ENCODE results near the gene ALDH7A1.

ALDH7A1 gene

DNA sequence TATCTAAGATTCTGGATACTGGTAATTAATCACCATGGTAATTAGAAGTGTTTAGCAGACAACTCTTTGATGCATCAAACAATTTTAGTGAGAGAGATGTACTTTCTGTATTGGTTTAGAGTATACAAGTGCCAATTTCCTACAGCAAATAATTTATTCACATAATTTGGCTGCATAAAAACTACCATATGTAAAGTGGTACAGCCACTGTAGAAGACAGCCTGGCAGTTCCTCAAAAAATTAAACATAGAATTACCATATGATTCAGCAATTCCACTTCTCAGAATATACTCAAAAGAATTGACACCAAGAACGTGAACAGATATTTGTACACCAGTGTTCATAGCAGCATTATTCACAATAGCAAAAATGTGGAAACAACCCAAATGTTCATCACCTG is 41.9 kb upstream of the ALDH7A1 start:
- no peaks in the 10 kb centered on the region for H3K27me3 ChIP-seq (replicated peaks; ENCODE audit: insufficient read depth, low read length)
- no peak overlapping the region for H2AFZ ChIP-seq (ENCODE audit: low read length)
- H3K27ac ChIP-seq (ENCODE audit: low read length) = no peak overlapping the region
- no peak overlapping the region for H3K4me3 ChIP-seq (ENCODE audit: low read length)
- H3F3A ChIP-seq (ENCODE audit: insufficient read depth, low read length) = no peaks in the 10 kb centered on the region
- no peaks in the 10 kb centered on the region for H3K9me2 ChIP-seq (replicated peaks; ENCODE audit: insufficient read depth, low read length)
- TF ChIP-seq, protein P1, sequence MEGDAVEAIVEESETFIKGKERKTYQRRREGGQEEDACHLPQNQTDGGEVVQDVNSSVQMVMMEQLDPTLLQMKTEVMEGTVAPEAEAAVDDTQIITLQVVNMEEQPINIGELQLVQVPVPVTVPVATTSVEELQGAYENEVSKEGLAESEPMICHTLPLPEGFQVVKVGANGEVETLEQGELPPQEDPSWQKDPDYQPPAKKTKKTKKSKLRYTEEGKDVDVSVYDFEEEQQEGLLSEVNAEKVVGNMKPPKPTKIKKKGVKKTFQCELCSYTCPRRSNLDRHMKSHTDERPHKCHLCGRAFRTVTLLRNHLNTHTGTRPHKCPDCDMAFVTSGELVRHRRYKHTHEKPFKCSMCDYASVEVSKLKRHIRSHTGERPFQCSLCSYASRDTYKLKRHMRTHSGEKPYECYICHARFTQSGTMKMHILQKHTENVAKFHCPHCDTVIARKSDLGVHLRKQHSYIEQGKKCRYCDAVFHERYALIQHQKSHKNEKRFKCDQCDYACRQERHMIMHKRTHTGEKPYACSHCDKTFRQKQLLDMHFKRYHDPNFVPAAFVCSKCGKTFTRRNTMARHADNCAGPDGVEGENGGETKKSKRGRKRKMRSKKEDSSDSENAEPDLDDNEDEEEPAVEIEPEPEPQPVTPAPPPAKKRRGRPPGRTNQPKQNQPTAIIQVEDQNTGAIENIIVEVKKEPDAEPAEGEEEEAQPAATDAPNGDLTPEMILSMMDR (IDR thresholded peaks at IDR 0.05; ENCODE audit: low read length) = no peak
- no peaks in the 10 kb centered on the region for H3K79me2 ChIP-seq (ENCODE audit: low read length)
- H3K4me1 ChIP-seq (ENCODE audit: low read length) = no peaks in the 10 kb centered on the region
- no peak for DNase-seq
- H3K9me3 ChIP-seq (replicated peaks; ENCODE audit: insufficient read depth, low read length) = no peaks in the 10 kb centered on the region
- no peak overlapping the region for H3K4me2 ChIP-seq (ENCODE audit: low read depth, low read length)
- H4K20me1 ChIP-seq (ENCODE audit: insufficient read depth, low read length) = no peaks in the 10 kb centered on the region
- H3K9ac ChIP-seq (ENCODE audit: low read length) = no peak overlapping the region
- H3K36me3 ChIP-seq (replicated peaks; ENCODE audit: insufficient read depth, low read length) = no peaks in the 10 kb centered on the region

DNA sequence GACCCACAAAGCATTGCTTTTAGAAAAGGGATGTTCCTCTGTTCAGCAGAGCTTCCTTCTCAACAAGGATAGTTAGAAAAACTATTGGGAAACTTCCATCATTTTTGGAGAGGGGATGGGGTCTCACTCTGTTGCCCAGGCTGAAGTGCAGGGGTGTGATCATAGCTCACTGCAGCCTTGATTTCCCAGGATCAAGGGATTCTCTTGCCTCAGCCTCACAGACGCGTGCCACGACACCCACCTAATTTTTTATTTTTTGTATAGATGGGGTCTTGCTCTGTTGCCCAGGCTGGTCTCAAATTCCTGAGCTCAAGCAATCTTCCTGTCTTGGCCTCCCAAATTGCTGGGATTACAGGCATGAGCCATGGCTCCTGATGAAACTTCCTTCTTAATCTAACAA is 40.6 kb upstream of the ALDH7A1 start:
- no peak overlapping the region for H2AFZ ChIP-seq (ENCODE audit: low read length)
- no peaks in the 10 kb centered on the region for H3F3A ChIP-seq (ENCODE audit: insufficient read depth, low read length)
- TF ChIP-seq, protein P1 (IDR thresholded peaks at IDR 0.05; ENCODE audit: low read length) = no peak
- TF ChIP-seq EZH2 (optimal IDR thresholded peaks at IDR 0.05; ENCODE audit: low read depth, low read length) = no peak
- no peak for TF ChIP-seq EZH2phosphoT487 (IDR thresholded peaks at IDR 0.05; ENCODE audit: low read length)
- H3K79me2 ChIP-seq (ENCODE audit: low read length) = no peaks in the 10 kb centered on the region
- no peaks in the 10 kb centered on the region for H4K20me1 ChIP-seq (ENCODE audit: insufficient read depth, low read length)
- DNase-seq = no peak
- H3K9me3 ChIP-seq (replicated peaks; ENCODE audit: insufficient read depth, low read length) = no peaks in the 10 kb centered on the region
- no peak overlapping the region for H3K4me3 ChIP-seq (ENCODE audit: low read length)
- no peak overlapping the region for H3K27ac ChIP-seq (ENCODE audit: low read length)
- H3K4me1 ChIP-seq (ENCODE audit: low read length) = no peaks in the 10 kb centered on the region
- no peak overlapping the region for H3K4me2 ChIP-seq (ENCODE audit: low read depth, low read length)
- H3K36me3 ChIP-seq (replicated peaks; ENCODE audit: insufficient read depth, low read length) = no peaks in the 10 kb centered on the region
- no peaks in the 10 kb centered on the region for H3K27me3 ChIP-seq (replicated peaks; ENCODE audit: insufficient read depth, low read length)
- H3K9me2 ChIP-seq (replicated peaks; ENCODE audit: insufficient read depth, low read length) = no peaks in the 10 kb centered on the region
- no peak overlapping the region for H3K9ac ChIP-seq (ENCODE audit: low read length)

DNA sequence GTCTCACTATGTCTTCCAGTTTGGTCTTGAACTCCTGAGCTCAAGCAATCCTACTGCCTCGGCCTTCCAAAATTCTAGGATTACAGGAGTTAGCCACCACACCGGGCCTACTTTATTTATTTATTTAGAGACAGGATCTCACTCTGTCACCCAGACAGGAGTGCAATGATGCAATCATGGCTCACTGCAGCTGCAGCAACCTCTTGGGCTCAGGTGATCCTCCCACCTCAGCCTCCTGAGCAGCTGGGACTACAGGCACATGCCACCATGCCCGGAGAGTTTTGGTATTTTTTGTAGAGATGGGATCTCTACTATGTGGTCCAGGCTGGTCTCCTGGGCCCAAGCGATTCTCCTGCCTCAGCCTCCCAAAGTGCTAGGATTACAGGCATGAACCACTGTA is 38.5 kb upstream of the ALDH7A1 start:
- no peaks in the 10 kb centered on the region for H3K4me1 ChIP-seq (ENCODE audit: low read length)
- H3K27ac ChIP-seq (ENCODE audit: low read length) = no peak overlapping the region
- no peaks in the 10 kb centered on the region for H3K9me2 ChIP-seq (replicated peaks; ENCODE audit: insufficient read depth, low read length)
- H3K4me2 ChIP-seq (ENCODE audit: low read depth, low read length) = no peak overlapping the region
- no peak for DNase-seq
- H3K9ac ChIP-seq (ENCODE audit: low read length) = no peak overlapping the region
- H3K4me3 ChIP-seq (ENCODE audit: low read length) = no peak overlapping the region
- no peaks in the 10 kb centered on the region for H3K9me3 ChIP-seq (replicated peaks; ENCODE audit: insufficient read depth, low read length)
- H3K36me3 ChIP-seq (replicated peaks; ENCODE audit: insufficient read depth, low read length) = no peaks in the 10 kb centered on the region
- H3F3A ChIP-seq (ENCODE audit: insufficient read depth, low read length) = no peaks in the 10 kb centered on the region
- H4K20me1 ChIP-seq (ENCODE audit: insufficient read depth, low read length) = no peaks in the 10 kb centered on the region
- H2AFZ ChIP-seq (ENCODE audit: low read length) = no peak overlapping the region
- no peak for TF ChIP-seq EZH2phosphoT487 (IDR thresholded peaks at IDR 0.05; ENCODE audit: low read length)
- TF ChIP-seq EZH2 (optimal IDR thresholded peaks at IDR 0.05; ENCODE audit: low read depth, low read length) = no peak
- no peaks in the 10 kb centered on the region for H3K27me3 ChIP-seq (replicated peaks; ENCODE audit: insufficient read depth, low read length)
- no peaks in the 10 kb centered on the region for H3K79me2 ChIP-seq (ENCODE audit: low read length)

DNA sequence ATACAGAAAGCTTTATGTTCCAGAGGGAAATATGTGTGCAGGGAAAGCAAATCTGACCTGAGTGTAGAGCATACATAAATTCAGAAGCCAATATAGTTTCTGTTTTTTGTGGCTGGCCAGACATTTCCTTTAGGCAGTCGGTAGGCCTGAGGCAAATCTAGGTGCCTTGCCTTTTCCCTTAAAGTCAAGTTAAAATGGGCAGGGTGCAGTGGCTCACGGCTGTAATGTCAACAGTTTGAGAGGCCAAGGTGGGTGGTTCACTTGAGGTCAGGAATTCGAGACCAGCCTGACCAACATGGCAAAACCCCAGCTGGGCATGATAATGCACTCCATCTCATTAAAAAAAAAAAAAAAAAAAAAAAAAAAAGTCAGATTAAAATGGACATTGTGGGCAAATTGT is 36.9 kb upstream of the ALDH7A1 start:
- Histone ChIP-seq H3K4me3 (ENCODE audit: low read length) (no peak overlapping the region), H3K4me1 (ENCODE audit: low read length) (no peaks in the 10 kb centered on the region), H3F3A (ENCODE audit: insufficient read depth, low read length) (no peaks in the 10 kb centered on the region), H3K27me3 (replicated peaks; ENCODE audit: insufficient read depth, low read length) (no peaks in the 10 kb centered on the region), H2AFZ (ENCODE audit: low read length) (no peak overlapping the region), H3K27ac (ENCODE audit: low read length) (no peak overlapping the region), H3K36me3 (replicated peaks; ENCODE audit: insufficient read depth, low read length) (no peaks in the 10 kb centered on the region; the same call in 1 of the 2 replicates), H3K9me3 (replicated peaks; ENCODE audit: insufficient read depth, low read length) (no peaks in the 10 kb centered on the region), H3K4me2 (ENCODE audit: low read depth, low read length) (no peak overlapping the region), H3K9ac (ENCODE audit: low read length) (no peak overlapping the region), H3K79me2 (ENCODE audit: low read length) (no peaks in the 10 kb centered on the region), H4K20me1 (ENCODE audit: insufficient read depth, low read length) (no peaks in the 10 kb centered on the region), H3K9me2 (replicated peaks; ENCODE audit: insufficient read depth, low read length) (no peaks in the 10 kb centered on the region)
- TF ChIP-seq EZH2phosphoT487 (IDR thresholded peaks at IDR 0.05; ENCODE audit: low read length) (no peak), EZH2 (optimal IDR thresholded peaks at IDR 0.05; ENCODE audit: low read depth, low read length) (no peak)
- TF ChIP-seq, protein P1 (IDR thresholded peaks at IDR 0.05; ENCODE audit: low read length) = no peak
- DNase-seq = no peak
